ACC112 (cell line): ENCODE results near the gene KDM2B.

Experiments used
- H2AFZ ChIP-seq: fragments of 200-600 bp; sonication (generic); one replicate; pipeline ENCODE4 v1.6.0; 2017; ENCODE audit warnings: antibody characterized with exemption, low read length; ENCODE audit not compliant: unreplicated experiment
- H3K27ac ChIP-seq: fragments of 200-600 bp; sonication (generic); 2 replicates; pipeline ENCODE4 v1.5.1; 2014; ENCODE audit warnings: low read depth, mild to moderate bottlenecking, antibody characterized with exemption, low read length, moderate library complexity
- H3K27me3 ChIP-seq: fragments of 200-600 bp; sonication (generic); 2 replicates; pipeline ENCODE4 v1.6.1; 2014; ENCODE audit warnings: mild to moderate bottlenecking, antibody characterized with exemption, low read length, moderate library complexity, mixed read lengths; ENCODE audit not compliant: insufficient read depth
- H3K36me3 ChIP-seq: fragments of 200-600 bp; sonication (generic); 2 replicates; pipeline ENCODE4 v1.6.1; 2016; ENCODE audit warnings: mild to moderate bottlenecking, antibody characterized with exemption, low read length, moderate library complexity, mixed read lengths; ENCODE audit not compliant: insufficient read depth
- H3K4me1 ChIP-seq: fragments of 200-600 bp; sonication (generic); one replicate; pipeline ENCODE4 v1.6.1; 2016; ENCODE audit warnings: low read length, mixed read lengths; ENCODE audit not compliant: insufficient read depth, unreplicated experiment, control insufficient read depth
- H3K4me3 ChIP-seq: fragments of 200-600 bp; sonication (generic); 2 replicates; pipeline ENCODE4 v1.5.1; 2014; ENCODE audit warnings: mild to moderate bottlenecking, low read depth, low read length
- H3K79me2 ChIP-seq: fragments of 200-600 bp; sonication (generic); one replicate; pipeline ENCODE4 v1.6.0; 2016; ENCODE audit warnings: low read length; ENCODE audit not compliant: control insufficient read depth, unreplicated experiment, insufficient read depth

Gene KDM2B

GRCh38 chr12:121524196-121524916 lies 56.5 kb downstream of the KDM2B start:
- Histone ChIP-seq H3K27me3 (no peaks in the 10 kb centered on the region), H3K4me3 (no peak overlapping the region)

DNA sequence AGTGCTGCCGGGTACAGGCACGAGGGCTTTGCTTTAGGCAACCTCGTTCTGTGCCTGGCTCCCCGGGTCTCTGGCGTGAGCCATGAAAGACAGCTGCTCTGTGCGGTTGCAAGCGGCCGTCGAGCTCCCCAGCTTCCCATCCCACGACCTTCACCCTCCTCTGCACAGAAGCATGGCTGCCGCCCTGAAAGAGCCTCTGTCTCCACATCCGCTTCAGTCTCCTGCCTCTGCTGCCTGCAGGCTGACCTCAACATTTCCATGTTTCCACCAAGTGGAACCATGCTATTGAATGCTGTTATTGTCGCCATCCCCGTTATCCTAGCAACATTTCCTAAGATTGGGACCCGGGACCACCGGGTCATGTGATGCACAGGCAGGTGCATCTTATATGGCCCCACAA lies 57.1 kb downstream of the KDM2B start:
- Histone ChIP-seq H2AFZ (no peak overlapping the region), H3K27ac (no peak overlapping the region), H3K27me3 (no peaks in the 10 kb centered on the region), H3K4me3 (no peak overlapping the region), H3K79me2 (no peaks in the 10 kb centered on the region), H3K4me1 (no peaks in the 10 kb centered on the region), H3K36me3 (no peaks in the 10 kb centered on the region)

More at GRCh38 chr12:121524196-121524916, 56.5 kb downstream of the KDM2B start:
- Histone ChIP-seq H2AFZ (no peak overlapping the region), H3K79me2 (no peaks in the 10 kb centered on the region), H3K4me1 (no peaks in the 10 kb centered on the region), H3K27ac (no peak overlapping the region), H3K36me3 (no peaks in the 10 kb centered on the region)

DNA sequence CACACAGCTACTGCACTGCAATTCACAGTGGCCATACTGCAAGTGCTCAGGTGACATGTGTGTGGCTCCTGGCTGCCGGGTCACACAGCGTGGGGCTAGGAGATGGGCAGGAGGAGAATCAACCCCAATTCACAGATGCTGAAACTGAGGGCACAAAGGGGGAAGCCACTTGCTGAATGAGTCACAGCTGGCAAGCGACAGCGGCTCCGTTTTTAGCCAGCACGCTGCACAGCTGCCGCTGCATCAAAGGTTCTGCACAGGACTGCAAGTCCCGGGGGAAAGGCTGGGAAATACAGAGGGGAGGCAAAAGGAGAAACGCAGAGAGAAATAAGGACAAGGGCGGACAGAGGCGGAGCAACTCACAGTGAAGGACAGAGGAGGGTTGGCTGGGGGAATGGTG lies 57.9 kb downstream of the KDM2B start:
- H3K27me3 ChIP-seq = no peaks in the 10 kb centered on the region
- H2AFZ ChIP-seq = no peak overlapping the region
- no peak overlapping the region for H3K27ac ChIP-seq
- H3K36me3 ChIP-seq = no peaks in the 10 kb centered on the region
- H3K4me1 ChIP-seq = no peaks in the 10 kb centered on the region
- no peak overlapping the region for H3K4me3 ChIP-seq
- no peaks in the 10 kb centered on the region for H3K79me2 ChIP-seq

- H3K4me3 ChIP-seq = no peak overlapping the region
- no peak overlapping the region for H3K27ac ChIP-seq
- H3K27me3 ChIP-seq = no peaks in the 10 kb centered on the region
- H3K4me1 ChIP-seq = no peaks in the 10 kb centered on the region
- H2AFZ ChIP-seq = no peak overlapping the region
- no peaks in the 10 kb centered on the region for H3K36me3 ChIP-seq
- H3K79me2 ChIP-seq = no peaks in the 10 kb centered on the region
Measured at GRCh38 chr12:121520586-121521086, 60.2 kb downstream of the KDM2B start.

DNA sequence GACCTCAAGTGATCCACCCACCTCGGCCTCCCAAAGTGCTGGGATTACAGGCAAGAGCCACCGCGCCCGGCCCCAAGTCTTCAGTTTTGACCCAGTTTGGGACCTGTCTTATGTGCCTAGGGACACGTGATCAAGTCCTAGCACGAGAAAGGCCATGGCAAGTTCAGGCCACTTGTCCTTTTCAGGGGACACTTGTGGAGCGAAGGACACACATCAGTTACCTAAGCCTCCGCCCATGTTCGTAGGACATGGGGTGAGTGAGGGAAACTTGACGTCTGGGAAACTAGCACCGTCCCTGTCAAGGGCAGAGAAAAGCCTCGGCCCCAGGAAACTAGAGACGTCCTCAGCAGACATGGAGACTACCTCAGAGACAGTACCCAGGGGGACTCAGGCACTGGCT lies 60.7 kb downstream of the KDM2B start:
- Histone ChIP-seq H3K79me2 (no peaks in the 10 kb centered on the region), H3K27me3 (no peaks in the 10 kb centered on the region), H3K27ac (no peak overlapping the region), H3K4me1 (no peaks in the 10 kb centered on the region), H3K36me3 (no peaks in the 10 kb centered on the region), H3K4me3 (no peak overlapping the region), H2AFZ (no peak overlapping the region)

DNA sequence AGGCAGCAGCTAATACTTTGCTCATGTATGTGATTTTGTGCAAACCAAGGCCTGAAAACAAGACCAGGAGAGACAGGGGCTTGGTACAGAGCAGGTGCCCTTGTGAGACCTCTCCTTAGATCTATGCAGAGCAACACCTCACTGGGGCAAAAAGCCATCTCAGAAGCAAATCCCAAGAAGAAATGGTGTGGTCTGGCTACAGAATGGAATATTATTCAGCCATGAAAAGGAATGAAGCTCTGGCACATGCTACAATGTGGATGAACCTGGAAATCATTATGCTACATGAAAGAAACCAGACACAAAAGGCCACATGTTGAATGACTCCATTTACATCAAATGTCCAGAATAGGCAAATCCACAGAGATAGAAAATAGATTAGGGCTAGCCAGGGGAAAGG lies 61.6 kb downstream of the KDM2B start:
- Histone ChIP-seq H3K36me3 (no peaks in the 10 kb centered on the region), H2AFZ (no peak overlapping the region), H3K79me2 (no peaks in the 10 kb centered on the region), H3K27me3 (no peaks in the 10 kb centered on the region), H3K4me1 (no peaks in the 10 kb centered on the region), H3K4me3 (no peak overlapping the region), H3K27ac (no peak overlapping the region)

GRCh38 chr12:121518656-121519055 lies 62.2 kb downstream of the KDM2B start:
- no peaks in the 10 kb centered on the region for H3K27me3 ChIP-seq
- H3K4me3 ChIP-seq = no peak overlapping the region

GRCh38 chr12:121516437-121517011 lies 64.3 kb downstream of the KDM2B start:
- Histone ChIP-seq H3K36me3 (no peaks in the 10 kb centered on the region), H3K4me3 (no peak overlapping the region)

More at GRCh38 chr12:121518656-121519055, 62.2 kb downstream of the KDM2B start:
- no peak overlapping the region for H2AFZ ChIP-seq
- no peaks in the 10 kb centered on the region for H3K79me2 ChIP-seq
- H3K4me1 ChIP-seq = no peaks in the 10 kb centered on the region
- no peaks in the 10 kb centered on the region for H3K36me3 ChIP-seq
- H3K27ac ChIP-seq = no peak overlapping the region

DNA sequence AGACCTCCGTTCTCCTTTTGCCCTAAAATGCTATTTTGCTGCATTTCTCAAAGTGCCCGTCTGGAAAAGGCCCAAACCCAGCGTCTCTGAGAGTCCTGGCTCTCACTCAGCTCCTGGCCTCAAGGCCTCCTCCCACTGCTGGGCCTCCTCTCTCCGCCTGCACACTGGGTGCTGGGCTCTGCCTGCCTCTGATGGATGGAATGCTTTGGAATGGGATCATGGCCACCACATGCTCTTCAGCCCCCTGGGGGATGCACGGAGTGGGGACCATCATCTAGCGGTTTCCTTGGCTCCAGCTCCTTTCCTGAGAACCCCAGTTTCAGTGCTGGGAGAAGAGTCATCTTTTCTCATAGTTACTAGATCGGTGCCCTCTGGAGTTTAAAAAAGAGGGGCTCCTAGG lies 65.2 kb downstream of the KDM2B start:
- H3K27me3 ChIP-seq = no peaks in the 10 kb centered on the region
- H2AFZ ChIP-seq = no peak overlapping the region
- H3K79me2 ChIP-seq = no peaks in the 10 kb centered on the region
- H3K27ac ChIP-seq = no peak overlapping the region
- H3K4me3 ChIP-seq = no peak overlapping the region
- H3K4me1 ChIP-seq = no peaks in the 10 kb centered on the region
- H3K36me3 ChIP-seq = no peaks in the 10 kb centered on the region

More at GRCh38 chr12:121516437-121517011, 64.3 kb downstream of the KDM2B start:
- Histone ChIP-seq H3K27me3 (no peaks in the 10 kb centered on the region), H3K4me1 (no peaks in the 10 kb centered on the region), H2AFZ (no peak overlapping the region), H3K27ac (no peak overlapping the region), H3K79me2 (no peaks in the 10 kb centered on the region)

DNA sequence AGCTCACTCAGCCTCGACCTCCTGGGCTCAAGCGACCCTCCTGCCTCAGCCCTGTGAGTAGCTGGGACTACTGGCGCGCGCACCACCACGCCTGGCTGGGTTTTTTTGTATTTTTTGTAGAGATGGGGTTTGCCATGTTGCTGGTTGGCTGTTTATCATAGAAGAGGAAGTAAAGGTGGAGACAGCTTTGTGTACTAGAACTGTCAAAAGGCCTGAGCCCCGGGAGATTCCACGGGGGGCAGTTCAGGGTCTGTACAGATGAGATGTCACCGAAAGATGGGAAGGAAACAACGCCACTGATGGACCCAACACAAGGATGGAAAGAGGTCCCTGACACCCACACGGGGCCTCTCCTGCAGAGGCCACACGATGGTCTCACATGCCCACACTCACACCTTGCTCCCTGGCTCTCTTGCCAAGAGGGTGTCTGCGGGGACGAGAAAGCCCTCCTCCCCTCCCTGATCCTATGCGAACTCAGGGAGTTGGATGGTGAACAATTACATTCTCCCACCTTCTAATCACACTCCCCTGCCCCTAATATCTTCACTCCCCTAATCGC lies 66.6 kb downstream of the KDM2B start:
- Histone ChIP-seq H3K4me1 (no peaks in the 10 kb centered on the region), H3K79me2 (no peaks in the 10 kb centered on the region), H3K27ac (no peak overlapping the region), H2AFZ (no peak overlapping the region), H3K4me3 (no peak overlapping the region), H3K27me3 (no peaks in the 10 kb centered on the region), H3K36me3 (no peaks in the 10 kb centered on the region)
